ENCODE data around the gene RABL3.
"Not testable (repeated sequence)": the region's sequence is repeated elsewhere in the genome, so short reads cannot be mapped to it uniquely, and the experiment has no call there.

The RABL3 gene

DNA sequence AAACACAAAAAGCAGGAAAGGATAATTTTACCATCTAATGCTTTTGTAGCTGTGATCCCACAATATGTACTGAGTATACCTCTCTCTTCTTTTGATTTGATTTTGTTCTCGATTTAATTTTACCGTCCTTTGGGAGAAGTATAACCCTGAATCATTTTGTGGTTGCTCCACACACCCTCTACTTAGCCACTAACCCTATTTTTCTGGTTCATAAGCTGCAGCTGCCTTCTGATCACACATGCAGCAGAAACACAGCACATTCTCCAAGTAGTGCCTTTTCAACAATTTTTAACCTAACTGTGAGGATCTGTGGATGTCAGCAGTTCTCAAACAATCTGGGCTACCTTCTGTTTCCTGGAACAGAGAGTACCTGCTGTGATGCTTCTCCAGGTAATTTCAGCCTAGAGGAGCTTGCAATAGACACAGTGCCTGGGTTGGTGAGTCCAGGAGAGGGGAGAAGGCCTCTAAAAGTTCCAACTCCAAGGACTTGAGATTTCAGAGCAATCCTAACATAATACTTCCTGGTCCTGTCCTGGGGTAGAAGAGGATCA, 100.5 kb downstream of the RABL3 start:
- no peak for DNase-seq

- DNase-seq: peak; percentile 97
Measured at GRCh38 chr3:120640231-120640630, 102.1 kb downstream of the RABL3 start.

DNA sequence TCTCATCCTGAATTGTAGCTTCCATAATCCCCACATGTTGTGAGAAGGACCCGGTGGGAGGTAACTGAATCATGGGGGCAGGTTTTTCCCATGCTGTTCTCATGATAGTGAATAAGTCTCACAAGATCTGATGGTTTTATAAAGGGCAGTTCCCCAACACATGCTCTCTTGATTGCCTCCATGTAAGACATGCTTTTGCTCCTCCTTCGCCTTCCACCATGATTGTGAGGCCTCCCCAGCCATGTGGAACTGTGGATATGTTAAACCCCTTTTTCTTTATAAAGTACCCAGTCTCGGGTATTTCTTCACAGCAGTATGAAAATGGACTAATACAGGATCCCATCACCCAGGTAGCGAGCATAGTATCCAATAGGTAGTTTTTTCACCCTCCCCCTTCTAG, 103.5 kb downstream of the RABL3 start:
- DNase-seq: not testable (repeated sequence)

GRCh38 chr3:120637851-120638559, 104.3 kb downstream of the RABL3 start:
- DNase-seq: no peak

DNA sequence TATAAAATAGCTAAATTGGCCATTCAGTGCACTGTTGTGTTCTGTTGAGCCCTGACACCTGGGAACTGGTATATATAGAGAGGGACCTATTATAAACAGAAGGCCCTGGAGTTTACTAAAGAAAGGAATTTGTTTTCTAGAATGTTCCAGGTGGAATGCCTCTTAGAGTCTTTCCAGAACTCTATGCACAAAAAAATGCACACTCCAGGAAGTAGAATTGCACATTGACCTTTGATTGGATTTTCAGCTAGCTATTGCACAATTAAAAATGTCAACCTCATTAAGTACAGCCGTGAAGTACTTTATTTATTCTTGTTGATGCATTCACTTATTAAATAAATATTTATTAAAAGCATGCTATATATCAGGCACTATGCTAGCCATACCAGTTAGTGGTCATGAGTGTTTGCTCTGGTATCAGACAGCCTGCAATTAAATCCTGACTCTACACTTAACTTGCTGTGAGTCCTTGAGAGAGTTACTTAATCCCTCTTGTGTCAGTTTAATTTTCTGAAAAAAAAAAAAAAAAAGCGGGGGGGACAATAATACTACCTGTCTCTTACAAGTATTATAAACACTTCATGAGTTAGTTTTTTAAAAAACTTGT, 105.4 kb downstream of the RABL3 start:
- DNase-seq: no peak
